Measurements from ENCODE around the gene CTDNEP1.

The CTDNEP1 gene

DNA sequence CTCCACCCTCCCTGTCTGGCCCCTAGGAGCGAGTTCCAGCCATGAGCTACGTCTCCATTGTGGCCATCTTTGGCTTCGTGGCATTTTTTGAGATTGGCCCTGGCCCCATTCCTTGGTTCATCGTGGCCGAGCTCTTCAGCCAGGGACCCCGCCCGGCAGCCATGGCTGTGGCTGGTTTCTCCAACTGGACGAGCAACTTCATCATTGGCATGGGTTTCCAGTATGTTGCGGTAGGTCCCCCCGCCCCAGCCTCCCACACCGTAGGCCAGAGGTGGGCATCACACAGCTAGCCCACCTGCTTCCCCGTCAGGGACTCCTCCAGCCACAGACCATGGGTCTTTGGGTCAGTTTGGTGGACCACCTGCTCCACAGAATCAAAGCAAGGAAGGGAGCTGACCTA is 34.1 kb upstream of the CTDNEP1 start:
- Histone ChIP-seq H2BK5ac (ENCODE audit: low read length) (no peak overlapping the region), H2BK15ac (ENCODE audit: low read length) (no peak overlapping the region), H3K4me2 (ENCODE audit: insufficient read depth, low read length, poor library complexity, severe bottlenecking) (no peak overlapping the region), H3K36me3 (replicated peaks in 1 of 2; ENCODE audit: control insufficient read depth in 2 of 2, insufficient read depth in 2 of 2, low read length in 2 of 2) (peaks cover 2 to 7% of the 10 kb centered on the region in 2 donors), H3K4ac (ENCODE audit: low read length) (no peak overlapping the region), H3K27ac (replicated peaks; ENCODE audit: low read length) (no peak overlapping the region), H3K18ac (ENCODE audit: low read length) (no peak overlapping the region), H2AK5ac (ENCODE audit: low read depth, low read length) (no peak overlapping the region), H2BK12ac (ENCODE audit: low read length) (no peak overlapping the region), H2BK120ac (ENCODE audit: low read depth, low read length) (no peak overlapping the region), H3K4me3 (ENCODE audit: low read length in 2 of 2) (no peak overlapping the region), H4K8ac (ENCODE audit: low read depth, low read length) (no peak overlapping the region), H2AFZ (ENCODE audit: low read length) (no peak overlapping the region), H3K79me1 (ENCODE audit: low read depth, low read length) (peaks cover 3% of the 10 kb centered on the region), H4K91ac (ENCODE audit: low read depth, low read length, poor library complexity) (no peak overlapping the region), H3K9me3 (replicated peaks in 1 of 2; ENCODE audit: control insufficient read depth in 2 of 2, insufficient read depth in 1 of 2, low read depth in 1 of 2, low read length in 2 of 2) (no peaks in the 10 kb centered on the region), H3K14ac (ENCODE audit: low read length) (no peak overlapping the region), H3K9ac (ENCODE audit: low read depth, low read length, poor library complexity) (no peak overlapping the region), H3K23ac (ENCODE audit: low read depth, low read length, poor library complexity) (peak overlapping the region; percentile 73), H3K4me1 (ENCODE audit: control insufficient read depth in 2 of 2, insufficient read depth in 1 of 2, low read depth in 1 of 2, low read length in 2 of 2) (peaks cover 8 to 15% of the 10 kb centered on the region in 2 donors), H3K27me3 (ENCODE audit: control insufficient read depth in 3 of 3, insufficient read depth in 3 of 3, low read depth in 1 of 3, low read length in 3 of 3) (peaks cover 0 to 18% (median 0%) of the 10 kb centered on the region in 3 experiments)
- no CpG with 5 or more reads among the region's 12 CpGs for WGBS, 2 donors (ENCODE audit: extremely low coverage in 2 of 2, insufficient read length in 2 of 2, insufficient replicate concordance in 1 of 2)
- no peak for DNase-seq (ENCODE audit: low spot score)

DNA sequence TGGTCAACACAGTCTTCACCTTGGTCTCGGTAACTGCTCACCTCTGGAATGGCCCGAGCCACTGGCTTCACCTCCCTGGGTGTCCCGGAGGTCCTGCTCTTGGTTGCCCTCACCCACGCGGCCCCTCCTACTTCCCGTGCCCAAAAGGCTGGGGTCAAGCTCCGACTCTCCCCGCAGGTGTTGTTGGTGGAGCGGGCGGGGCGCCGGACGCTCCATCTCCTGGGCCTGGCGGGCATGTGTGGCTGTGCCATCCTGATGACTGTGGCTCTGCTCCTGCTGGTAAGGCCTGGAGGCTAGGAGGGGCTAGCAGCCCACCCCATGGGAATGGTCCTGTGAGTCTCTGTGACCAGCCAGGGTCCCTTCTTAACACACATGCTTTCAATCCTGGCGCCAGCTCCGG is 33.4 kb upstream of the CTDNEP1 start:
- WGBS, 2 donors (ENCODE audit: extremely low coverage in 2 of 2, insufficient read length in 2 of 2, insufficient replicate concordance in 1 of 2): no CpG with 5 or more reads among the region's 16 CpGs
- Histone ChIP-seq H3K4me2 (ENCODE audit: insufficient read depth, low read length, poor library complexity, severe bottlenecking) (no peak overlapping the region), H2AK5ac (ENCODE audit: low read depth, low read length) (peak overlapping the region; percentile 24), H3K4me1 (ENCODE audit: control insufficient read depth in 2 of 2, insufficient read depth in 1 of 2, low read depth in 1 of 2, low read length in 2 of 2) (peaks cover 9 to 16% of the 10 kb centered on the region in 2 donors), H2BK5ac (ENCODE audit: low read length) (no peak overlapping the region), H3K79me1 (ENCODE audit: low read depth, low read length) (peaks cover 3% of the 10 kb centered on the region), H4K8ac (ENCODE audit: low read depth, low read length) (no peak overlapping the region), H3K9ac (ENCODE audit: low read depth, low read length, poor library complexity) (no peak overlapping the region), H3K23ac (ENCODE audit: low read depth, low read length, poor library complexity) (no peak overlapping the region), H3K4me3 (ENCODE audit: low read length in 2 of 2) (no peak overlapping the region), H2BK120ac (ENCODE audit: low read depth, low read length) (no peak overlapping the region), H4K91ac (ENCODE audit: low read depth, low read length, poor library complexity) (no peak overlapping the region), H2BK12ac (ENCODE audit: low read length) (no peak overlapping the region), H3K14ac (ENCODE audit: low read length) (no peak overlapping the region), H2AFZ (ENCODE audit: low read length) (no peak overlapping the region), H3K18ac (ENCODE audit: low read length) (no peak overlapping the region), H3K9me3 (replicated peaks in 1 of 2; ENCODE audit: control insufficient read depth in 2 of 2, insufficient read depth in 1 of 2, low read depth in 1 of 2, low read length in 2 of 2) (no peaks in the 10 kb centered on the region), H2BK15ac (ENCODE audit: low read length) (no peak overlapping the region), H3K27me3 (ENCODE audit: control insufficient read depth in 3 of 3, insufficient read depth in 3 of 3, low read depth in 1 of 3, low read length in 3 of 3) (peaks cover 0 to 18% (median 0%) of the 10 kb centered on the region in 3 experiments), H3K4ac (ENCODE audit: low read length) (peak overlapping the region; percentile 10), H3K36me3 (replicated peaks in 1 of 2; ENCODE audit: control insufficient read depth in 2 of 2, insufficient read depth in 2 of 2, low read length in 2 of 2) (peaks cover 2 to 7% of the 10 kb centered on the region in 2 donors), H3K27ac (replicated peaks; ENCODE audit: low read length) (no peak overlapping the region)
- no peak for DNase-seq (ENCODE audit: low spot score)

DNA sequence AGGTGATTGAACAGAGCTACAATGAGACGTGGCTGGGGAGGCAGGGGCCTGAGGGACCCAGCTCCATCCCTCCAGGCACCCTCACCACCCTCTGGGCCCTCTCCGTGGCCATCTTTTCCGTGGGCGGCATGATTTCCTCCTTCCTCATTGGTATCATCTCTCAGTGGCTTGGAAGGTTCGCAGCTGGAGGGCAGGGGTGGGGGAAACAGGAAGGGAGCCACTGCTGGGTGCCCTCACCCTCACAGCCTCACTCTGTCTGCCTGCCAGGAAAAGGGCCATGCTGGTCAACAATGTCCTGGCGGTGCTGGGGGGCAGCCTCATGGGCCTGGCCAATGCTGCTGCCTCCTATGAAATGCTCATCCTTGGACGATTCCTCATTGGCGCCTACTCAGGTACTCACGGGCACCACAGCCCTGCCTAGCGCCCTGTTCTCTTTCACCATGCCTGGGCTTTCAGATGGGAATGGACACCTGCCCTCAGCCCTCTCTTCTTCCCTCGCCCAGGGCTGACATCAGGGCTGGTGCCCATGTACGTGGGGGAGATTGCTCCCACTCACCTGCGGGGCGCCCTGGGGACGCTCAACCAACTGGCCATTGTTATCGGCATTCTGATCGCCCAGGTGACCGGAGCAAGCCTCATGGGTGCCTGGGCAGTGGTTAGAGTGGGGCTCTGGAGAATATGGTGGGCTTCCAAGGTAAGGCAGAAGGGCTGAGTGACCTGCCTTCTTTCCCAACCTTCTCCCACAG is 32.1 kb upstream of the CTDNEP1 start:
- Histone ChIP-seq H2AFZ (ENCODE audit: low read length) (no peak overlapping the region), H3K4ac (ENCODE audit: low read length) (peak overlapping the region; percentile 8), H2AK5ac (ENCODE audit: low read depth, low read length) (peak overlapping the region; percentile 87), H3K4me1 (ENCODE audit: control insufficient read depth in 2 of 2, insufficient read depth in 1 of 2, low read depth in 1 of 2, low read length in 2 of 2) (peaks cover 9 to 16% of the 10 kb centered on the region in 2 donors), H3K4me3 (ENCODE audit: low read length in 2 of 2) (no peak overlapping the region), H2BK15ac (ENCODE audit: low read length) (peak overlapping the region; percentile 38), H3K18ac (ENCODE audit: low read length) (no peak overlapping the region), H3K9me3 (replicated peaks in 1 of 2; ENCODE audit: control insufficient read depth in 2 of 2, insufficient read depth in 1 of 2, low read depth in 1 of 2, low read length in 2 of 2) (no peaks in the 10 kb centered on the region), H3K23ac (ENCODE audit: low read depth, low read length, poor library complexity) (peak overlapping the region; percentile 48), H3K27ac (replicated peaks; ENCODE audit: low read length) (no peak overlapping the region), H3K36me3 (replicated peaks in 1 of 2; ENCODE audit: control insufficient read depth in 2 of 2, insufficient read depth in 2 of 2, low read length in 2 of 2) (peaks cover 2 to 7% of the 10 kb centered on the region in 2 donors), H2BK120ac (ENCODE audit: low read depth, low read length) (no peak overlapping the region), H3K27me3 (ENCODE audit: control insufficient read depth in 3 of 3, insufficient read depth in 3 of 3, low read depth in 1 of 3, low read length in 3 of 3) (peaks cover 0 to 18% (median 5%) of the 10 kb centered on the region in 3 experiments), H3K9ac (ENCODE audit: low read depth, low read length, poor library complexity) (peak overlapping the region; percentile 37), H3K14ac (ENCODE audit: low read length) (peak overlapping the region; percentile 15), H3K4me2 (ENCODE audit: insufficient read depth, low read length, poor library complexity, severe bottlenecking) (no peak overlapping the region), H4K91ac (ENCODE audit: low read depth, low read length, poor library complexity) (no peak overlapping the region), H3K79me1 (ENCODE audit: low read depth, low read length) (peaks cover 3% of the 10 kb centered on the region), H4K8ac (ENCODE audit: low read depth, low read length) (no peak overlapping the region), H2BK12ac (ENCODE audit: low read length) (peak overlapping the region; percentile 34), H2BK5ac (ENCODE audit: low read length) (peak overlapping the region; percentile 10)
- no CpG with 5 or more reads among the region's 18 CpGs for WGBS, 2 donors (ENCODE audit: extremely low coverage in 2 of 2, insufficient read length in 2 of 2, insufficient replicate concordance in 1 of 2)
- DNase-seq (ENCODE audit: low spot score): no peak

DNA sequence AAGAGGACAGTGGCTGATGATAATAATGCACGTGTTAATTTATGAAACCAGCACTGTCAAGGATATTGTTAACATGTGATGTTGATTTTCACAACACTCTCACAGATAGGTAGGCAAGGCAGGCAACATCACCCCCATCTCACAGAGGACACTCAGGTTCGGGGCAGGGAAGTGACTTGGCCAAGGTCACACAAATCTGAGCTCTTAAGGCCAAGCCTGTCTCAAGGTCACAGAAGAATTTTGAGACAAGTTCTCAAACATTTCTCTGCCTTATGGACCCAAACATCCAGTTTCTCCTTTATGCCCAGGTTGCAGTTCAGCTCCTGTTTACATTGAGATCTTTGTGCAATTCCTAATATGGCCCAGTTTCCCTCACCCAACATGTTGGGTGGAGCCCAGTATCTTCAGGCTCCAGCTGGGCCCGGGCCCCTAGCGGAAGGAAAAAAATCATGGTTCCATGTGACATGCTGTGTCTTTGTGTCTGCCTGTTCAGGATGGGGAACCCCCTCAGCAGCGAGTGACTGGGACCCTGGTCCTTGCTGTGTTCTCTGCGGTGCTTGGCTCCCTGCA is 31.3 kb upstream of the CTDNEP1 start:
- no peak overlapping the region for H4K8ac ChIP-seq (ENCODE audit: low read depth, low read length)
- no peak overlapping the region for H3K14ac ChIP-seq (ENCODE audit: low read length)
- no peak overlapping the region for H3K27ac ChIP-seq (replicated peaks; ENCODE audit: low read length)
- peaks cover 0 to 18% (median 5%) of the 10 kb centered on the region in 3 experiments for H3K27me3 ChIP-seq (ENCODE audit: control insufficient read depth in 3 of 3, insufficient read depth in 3 of 3, low read depth in 1 of 3, low read length in 3 of 3)
- H3K4me1 ChIP-seq (ENCODE audit: control insufficient read depth in 2 of 2, insufficient read depth in 1 of 2, low read depth in 1 of 2, low read length in 2 of 2): peaks cover 9 to 16% of the 10 kb centered on the region in 2 donors
- peaks cover 3% of the 10 kb centered on the region for H3K79me1 ChIP-seq (ENCODE audit: low read depth, low read length)
- no peak overlapping the region for H2BK120ac ChIP-seq (ENCODE audit: low read depth, low read length)
- no peak for DNase-seq (ENCODE audit: low spot score)
- H2BK12ac ChIP-seq (ENCODE audit: low read length): peak overlapping the region; percentile 34
- H4K91ac ChIP-seq (ENCODE audit: low read depth, low read length, poor library complexity): no peak overlapping the region
- no peak overlapping the region for H2BK5ac ChIP-seq (ENCODE audit: low read length)
- peaks cover 2 to 7% of the 10 kb centered on the region in 2 donors for H3K36me3 ChIP-seq (replicated peaks in 1 of 2; ENCODE audit: control insufficient read depth in 2 of 2, insufficient read depth in 2 of 2, low read length in 2 of 2)
- no peak overlapping the region for H3K23ac ChIP-seq (ENCODE audit: low read depth, low read length, poor library complexity)
- H2AFZ ChIP-seq (ENCODE audit: low read length): no peak overlapping the region
- peak overlapping the region in 1 of 2 donors; percentile 68 for H3K4me3 ChIP-seq (ENCODE audit: low read length in 2 of 2)
- H3K4ac ChIP-seq (ENCODE audit: low read length): peak overlapping the region; percentile 78
- WGBS, 2 donors (ENCODE audit: extremely low coverage in 2 of 2, insufficient read length in 2 of 2, insufficient replicate concordance in 1 of 2): no CpG with 5 or more reads among the region's 6 CpGs
- no peak overlapping the region for H3K18ac ChIP-seq (ENCODE audit: low read length)
- no peaks in the 10 kb centered on the region for H3K9me3 ChIP-seq (replicated peaks in 1 of 2; ENCODE audit: control insufficient read depth in 2 of 2, insufficient read depth in 1 of 2, low read depth in 1 of 2, low read length in 2 of 2)
- peak overlapping the region; percentile 89 for H3K4me2 ChIP-seq (ENCODE audit: insufficient read depth, low read length, poor library complexity, severe bottlenecking)
- H3K9ac ChIP-seq (ENCODE audit: low read depth, low read length, poor library complexity): peak overlapping the region; percentile 10
- H2BK15ac ChIP-seq (ENCODE audit: low read length): no peak overlapping the region
- H2AK5ac ChIP-seq (ENCODE audit: low read depth, low read length): peak overlapping the region; percentile 1
